HG03159 (cell line): ENCODE results near the gene ABCB8.

Source experiments
- ATAC-seq: cut with Tn5 transposase; IDR thresholded peaks from one replicate; pipeline ENCODE4 v1.9.1; 2021; ENCODE audit warnings: mild to moderate bottlenecking, moderate library complexity; ENCODE audit not compliant: unreplicated experiment

Gene ABCB8

DNA sequence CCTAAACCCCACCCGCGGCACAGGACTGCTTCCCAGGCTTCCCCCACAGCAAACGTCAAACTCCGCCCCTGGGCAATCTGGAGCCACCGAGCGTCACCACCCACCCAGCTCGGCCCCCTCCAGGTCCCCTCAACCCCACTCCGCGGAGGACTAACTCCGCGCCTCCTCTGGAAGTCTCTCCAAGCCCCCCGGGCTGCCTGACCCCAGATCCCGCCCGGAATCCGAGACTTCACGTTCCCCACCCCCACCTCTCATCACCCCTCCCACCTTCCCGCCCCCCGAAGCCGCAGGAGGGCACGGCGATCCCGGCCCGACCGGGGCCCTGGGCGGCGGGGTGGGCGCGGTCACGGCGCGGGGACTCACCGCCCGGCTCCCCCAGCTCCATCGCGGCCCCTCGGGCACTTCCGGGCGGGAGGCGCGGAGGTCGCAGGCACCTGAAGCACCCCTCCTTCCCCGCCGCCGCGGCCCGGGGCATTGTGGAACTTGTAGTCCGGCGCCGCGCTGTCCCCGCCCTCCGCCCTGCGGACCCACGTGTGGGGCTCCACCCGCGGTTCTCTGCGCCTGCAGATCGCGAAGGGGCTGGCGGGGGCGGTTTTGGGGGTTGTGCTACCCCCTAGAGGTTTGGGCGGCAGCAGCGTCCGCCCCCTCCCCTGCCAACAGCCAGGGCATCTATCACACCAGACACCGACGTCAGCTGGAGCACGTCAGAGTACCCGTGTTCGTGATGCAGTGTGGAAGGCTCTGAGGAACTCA, 55.0 kb downstream of the ABCB8 start, which contains the start of gene TMUB1:
Gene TMUB1 (minus strand): TSS at position 423 of the 753 bp plus-strand sequence. CDS start 930 bp downstream, outside the sequence.
- peak; percentile 44 for ATAC-seq

DNA sequence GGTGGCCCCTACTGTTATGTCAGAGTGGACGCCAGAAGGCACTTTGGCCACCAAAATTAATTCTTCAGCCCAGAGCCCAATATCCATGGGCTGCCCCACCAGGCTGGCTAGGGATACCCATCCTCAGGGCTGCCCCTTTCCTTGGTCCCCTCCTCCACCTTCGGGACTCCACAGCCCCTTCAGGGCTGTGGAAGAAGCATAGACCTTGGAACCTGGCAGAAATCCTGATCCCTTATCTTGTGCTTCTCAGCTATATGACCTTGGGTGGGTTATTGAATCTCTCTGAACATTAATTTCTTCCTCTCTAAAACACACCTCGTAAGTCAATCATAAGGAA, 55.5 kb downstream of the ABCB8 start:
- ATAC-seq = no peak

DNA sequence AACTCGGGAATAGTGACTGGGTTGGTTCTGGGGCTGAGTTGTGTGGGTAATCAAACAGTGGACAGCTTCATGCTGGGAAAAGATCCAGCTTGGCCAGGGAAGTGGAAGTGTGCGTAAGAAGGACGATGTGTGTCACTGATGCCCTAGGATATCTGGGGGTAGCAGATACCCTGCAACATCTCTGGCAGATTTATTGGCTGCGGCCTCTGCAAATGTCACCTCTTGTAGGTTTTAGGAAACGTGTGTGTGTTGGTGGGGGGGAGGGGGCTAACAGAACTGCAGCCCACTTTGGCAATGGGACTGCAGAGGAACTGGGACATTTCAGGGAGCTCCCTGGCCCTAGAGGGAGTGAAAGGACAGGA, 57.1 kb downstream of the ABCB8 start:
- ATAC-seq = no peak

DNA sequence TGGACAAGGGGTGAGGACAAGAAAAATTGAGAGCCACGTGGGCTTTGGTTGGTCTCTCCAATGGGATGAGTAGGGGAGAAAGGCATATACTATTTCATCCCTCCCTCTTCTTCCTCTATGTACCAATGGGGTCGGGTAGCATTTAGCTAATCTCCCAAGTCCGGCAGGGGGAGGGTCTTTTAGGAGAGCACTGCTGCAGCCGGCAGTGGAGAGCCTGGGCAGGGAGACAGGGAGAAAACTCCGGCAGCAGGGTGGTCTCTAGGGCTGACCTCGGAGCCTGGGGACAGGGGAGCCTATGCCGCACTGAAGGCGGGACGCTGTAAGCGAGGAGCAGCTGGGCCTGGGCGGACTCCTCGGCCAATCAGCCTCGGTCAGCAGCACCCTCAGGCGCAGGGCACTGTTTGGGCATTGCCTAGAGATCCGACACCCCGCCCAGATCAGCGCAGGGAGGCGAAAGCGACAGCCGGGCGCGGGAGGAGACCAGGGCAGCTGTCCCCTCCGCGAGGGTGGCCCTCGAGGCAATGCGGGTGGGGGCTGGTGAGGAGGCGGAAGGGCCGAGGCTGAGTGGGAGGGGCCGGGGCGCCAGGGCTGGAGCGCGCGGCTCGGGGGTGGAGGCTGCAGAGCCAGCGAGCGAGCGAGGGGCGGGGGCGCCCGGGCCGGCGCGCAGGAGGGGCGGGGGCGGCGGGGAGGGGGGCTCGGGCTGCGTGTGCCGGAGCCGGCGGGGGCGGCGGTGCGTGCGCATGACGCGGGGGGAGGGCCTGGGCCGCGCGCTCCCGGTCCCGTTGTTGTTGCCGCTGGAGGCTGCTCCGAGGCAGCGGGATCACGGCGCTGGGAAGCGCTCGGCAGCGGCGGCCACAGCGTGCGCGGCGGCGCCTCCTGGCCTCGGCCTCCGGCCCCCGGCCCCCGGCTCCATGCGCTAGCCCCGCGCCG, 57.7 kb downstream of the ABCB8 start, which contains the start of gene AGAP3:
Gene AGAP3 (plus strand): TSS at position 785 of the 930 bp plus-strand sequence. CDS start 267 bp downstream, outside the sequence.
- ATAC-seq = peak; percentile 51

DNA sequence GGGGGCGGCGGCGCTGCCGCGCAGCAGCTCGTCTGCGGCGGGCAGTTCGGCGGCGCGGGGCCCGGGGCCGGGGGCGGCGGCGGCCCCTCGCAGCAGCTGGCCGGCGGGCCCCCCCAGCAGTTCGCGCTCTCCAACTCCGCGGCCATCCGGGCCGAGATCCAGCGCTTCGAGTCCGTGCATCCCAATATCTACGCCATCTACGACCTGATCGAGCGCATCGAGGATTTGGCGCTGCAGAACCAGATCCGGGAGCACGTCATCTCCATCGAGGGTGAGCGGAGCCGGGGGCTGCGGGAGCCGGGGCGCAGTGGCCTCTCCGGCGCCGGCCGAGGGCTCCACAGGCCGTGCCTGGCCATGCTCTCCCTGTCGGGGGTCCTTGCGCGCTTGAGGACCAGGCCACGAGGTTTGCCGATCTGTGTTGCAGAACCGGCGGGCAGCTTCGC, 58.6 kb downstream of the ABCB8 start:
- no peak for ATAC-seq

DNA sequence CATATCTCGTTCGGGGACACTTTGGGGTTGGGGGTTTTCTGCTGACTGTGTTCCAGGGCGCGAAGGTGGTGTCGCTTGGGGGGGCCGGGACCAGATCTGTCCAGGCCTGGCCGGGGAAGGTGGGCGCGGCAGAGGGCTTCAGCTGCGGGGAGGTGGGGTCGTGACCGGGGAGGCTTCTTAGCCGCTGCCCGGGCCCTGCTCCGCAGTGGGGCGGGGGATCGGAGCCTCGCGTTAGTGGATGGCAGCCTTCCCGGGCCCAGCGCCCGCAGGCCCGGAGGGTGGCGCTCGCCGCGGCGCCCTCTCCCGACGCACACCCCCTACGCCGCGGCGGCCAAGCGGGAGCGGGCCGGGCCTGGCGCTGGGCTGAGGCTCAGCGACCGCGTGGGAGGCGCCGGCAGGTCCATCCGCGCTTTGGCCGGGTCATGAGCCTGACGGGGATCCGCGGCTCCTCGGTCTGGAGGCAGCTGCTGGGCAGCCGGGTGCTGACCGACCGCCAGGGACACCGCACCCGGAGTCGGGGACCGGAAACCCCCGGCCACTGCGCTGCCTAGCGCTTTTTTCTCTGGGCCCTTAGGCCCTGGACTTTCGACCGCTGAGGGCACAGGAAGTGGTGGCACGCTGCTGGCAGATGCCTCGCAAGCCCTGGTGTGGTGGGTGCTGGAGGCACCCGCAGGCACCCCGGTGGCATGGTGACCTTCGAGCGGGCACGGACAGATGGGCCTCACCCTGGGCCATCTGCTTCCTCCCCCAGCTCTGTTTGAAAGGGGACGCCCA, 59.2 kb downstream of the ABCB8 start:
- ATAC-seq = no peak

DNA sequence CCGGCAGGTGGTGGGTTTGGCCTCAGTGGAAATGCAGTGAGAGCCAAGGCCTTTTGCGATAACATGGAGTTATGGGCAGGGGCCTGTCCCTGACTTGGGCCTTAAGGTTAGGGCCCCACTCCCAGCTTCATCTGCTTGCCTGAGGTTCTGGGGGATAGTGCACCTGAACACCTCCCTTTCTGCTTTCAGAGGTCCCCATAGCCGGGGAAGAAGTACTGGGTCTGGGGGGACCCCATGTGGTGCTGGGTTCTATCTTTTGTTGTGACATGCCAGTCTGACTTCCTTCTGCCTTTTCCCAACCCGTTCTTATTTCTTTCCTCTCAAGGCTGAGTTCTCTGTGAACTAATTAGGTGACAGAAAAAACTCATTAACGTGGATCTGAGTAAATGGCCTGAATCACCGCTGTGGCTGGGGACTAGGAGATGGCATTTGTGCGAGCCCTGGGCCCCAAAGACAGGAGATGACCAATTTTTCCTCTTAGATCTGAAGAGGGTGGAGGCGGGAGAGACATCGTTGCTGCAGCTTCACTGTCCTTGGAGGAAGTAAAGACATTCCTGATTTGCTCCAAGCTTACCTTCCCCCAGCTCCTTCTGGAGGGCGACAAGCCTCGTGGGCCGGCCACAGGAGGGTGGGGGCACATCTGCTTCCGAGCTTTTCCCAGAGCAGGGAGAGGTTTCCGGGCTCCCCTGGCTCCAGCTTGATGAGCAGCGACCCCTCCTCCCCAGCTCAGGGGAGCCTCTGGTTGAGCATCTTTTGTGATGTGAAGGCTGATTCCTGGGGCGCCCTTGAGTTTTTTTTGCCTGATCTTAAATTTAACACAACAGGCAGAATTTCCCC, 60.0 kb downstream of the ABCB8 start:
- ATAC-seq = no peak

DNA sequence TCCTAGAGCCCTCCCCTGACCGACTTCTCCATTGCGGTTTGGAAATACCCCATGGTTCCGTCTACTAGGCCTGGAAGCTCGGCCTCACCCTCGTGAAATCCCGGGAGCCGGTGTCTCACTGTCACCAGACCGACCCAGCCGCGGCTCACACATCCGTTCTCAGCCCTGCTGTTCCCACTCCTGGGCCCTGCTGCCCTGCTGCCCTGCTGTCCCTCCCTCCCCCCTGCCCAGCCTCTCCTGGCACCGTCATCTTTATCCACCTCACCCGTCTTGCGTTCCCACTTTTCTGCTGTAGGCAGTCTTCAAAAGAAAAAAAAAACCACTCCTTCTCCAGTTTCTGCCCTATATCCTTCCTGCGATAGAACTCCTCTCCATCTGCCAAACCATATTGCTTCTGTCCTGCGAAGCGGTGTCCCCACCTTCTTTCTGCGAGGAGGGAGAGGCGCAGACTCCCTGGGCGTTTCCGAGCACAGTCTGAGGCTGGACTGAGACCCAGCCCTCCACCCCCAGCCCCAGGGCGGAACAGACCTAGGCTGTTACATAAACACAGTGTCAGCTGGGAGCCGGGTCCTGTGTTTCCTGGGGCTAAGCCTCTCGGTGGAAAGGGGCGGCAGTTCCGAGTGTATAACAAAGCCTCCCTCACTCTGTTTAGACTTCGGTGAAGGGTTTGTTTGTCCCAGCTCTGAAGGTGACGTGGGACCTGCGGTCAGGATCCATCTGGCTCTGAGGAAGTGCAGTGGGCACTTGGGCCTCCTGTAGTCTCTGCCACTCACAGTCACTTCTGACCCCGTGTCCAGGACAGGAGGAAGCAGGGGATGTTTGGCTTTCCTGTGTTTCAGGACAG, 60.8 kb downstream of the ABCB8 start:
- no peak for ATAC-seq

DNA sequence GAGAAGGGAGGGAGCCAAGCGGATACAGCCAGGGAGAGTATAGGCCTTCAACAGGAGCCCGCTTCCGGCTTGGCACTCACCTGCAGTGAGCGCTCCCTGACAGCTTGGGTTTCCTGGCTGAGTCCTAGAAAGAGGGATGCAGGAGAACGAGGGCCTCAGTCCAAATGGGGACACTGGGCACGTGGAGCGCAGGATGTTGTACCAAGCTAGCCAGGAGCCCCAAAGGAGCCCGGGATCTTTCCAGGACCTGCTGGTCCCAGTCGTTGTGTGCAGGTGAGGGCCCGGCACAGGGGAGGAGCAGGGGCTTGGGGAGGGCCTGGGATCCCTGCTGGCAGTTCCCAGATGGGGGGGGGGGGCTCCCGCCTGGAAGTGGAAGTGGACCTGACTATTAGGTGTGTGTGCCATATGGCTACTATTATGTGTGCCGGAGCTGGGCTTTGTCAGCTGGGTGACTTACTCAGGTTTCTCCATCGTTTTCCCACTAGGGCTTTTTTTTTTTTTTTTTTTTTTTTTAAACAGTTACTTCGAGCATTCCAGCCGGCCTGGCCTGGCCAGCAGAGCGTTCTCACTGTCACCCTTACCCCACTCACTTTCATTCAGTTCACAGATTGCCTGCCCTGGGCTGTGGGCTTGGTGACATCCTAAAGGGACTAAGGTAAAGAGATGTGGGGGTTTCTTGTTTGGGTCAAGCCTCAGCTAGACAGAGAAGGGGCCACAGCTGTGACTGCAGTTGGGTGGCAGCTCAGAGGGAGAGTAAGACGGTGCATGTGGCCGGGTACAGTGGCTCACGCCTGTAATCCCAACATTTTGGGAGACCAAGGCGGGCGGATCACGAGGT, 61.9 kb downstream of the ABCB8 start:
- no peak for ATAC-seq

DNA sequence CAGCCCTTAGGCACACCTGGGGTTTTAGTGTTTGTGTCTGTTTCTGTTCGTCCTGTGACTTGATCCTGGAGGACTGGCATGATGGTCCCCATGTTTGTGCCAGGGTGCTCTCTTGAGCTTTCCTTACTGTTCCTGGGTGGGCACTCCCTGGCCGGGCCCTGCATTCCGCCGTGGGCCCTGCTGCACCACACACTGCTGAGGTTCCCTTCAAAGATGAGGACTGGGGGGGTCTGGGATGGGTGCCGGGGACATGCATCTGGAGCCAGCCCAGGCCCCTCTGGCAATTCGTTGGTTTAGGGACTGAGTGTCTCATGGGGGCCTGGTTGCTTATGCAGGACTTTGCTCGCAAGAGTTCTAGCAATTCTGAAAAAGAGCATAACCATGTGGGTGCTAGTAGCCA, 62.8 kb downstream of the ABCB8 start:
- ATAC-seq = no peak

DNA sequence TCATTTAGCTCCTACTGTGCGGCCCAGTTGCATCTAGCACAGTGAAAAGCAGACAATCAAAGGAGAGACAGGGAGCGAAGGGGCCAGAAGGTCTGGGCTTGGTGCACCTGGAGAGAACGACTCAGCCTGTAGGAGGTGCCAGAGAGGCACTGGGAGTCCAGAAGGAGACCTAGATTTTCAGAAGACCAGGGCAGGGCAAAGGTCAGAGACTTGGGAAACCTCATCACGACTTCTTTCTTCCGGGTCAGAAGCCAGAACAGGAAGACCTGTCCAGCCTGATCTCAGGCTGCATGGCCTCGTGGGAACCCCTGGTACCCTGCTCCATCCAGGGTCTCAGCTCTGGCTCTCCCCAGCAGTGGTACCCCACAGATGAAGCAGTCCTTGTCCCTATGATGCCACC, 63.2 kb downstream of the ABCB8 start:
- no peak for ATAC-seq

DNA sequence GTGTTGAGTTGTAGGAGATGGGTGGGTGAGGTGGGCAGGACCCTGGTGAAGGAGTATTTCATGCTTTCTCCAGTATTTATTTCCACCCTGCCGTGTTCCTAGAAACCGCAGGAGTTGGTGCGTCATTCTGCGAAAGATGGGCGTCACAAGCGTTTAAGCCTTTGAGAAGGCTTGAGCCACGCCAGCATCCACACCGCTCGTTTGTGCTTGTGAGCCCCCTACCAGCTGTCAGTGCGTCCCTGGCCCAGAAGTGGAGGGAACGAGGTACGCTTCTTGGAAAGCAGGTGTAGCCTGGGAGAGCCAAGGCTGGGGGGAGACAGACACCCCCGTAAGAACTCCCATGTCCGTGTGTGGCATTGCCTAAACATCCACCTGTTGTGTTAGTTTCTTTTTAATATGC, 63.7 kb downstream of the ABCB8 start:
- ATAC-seq = no peak

DNA sequence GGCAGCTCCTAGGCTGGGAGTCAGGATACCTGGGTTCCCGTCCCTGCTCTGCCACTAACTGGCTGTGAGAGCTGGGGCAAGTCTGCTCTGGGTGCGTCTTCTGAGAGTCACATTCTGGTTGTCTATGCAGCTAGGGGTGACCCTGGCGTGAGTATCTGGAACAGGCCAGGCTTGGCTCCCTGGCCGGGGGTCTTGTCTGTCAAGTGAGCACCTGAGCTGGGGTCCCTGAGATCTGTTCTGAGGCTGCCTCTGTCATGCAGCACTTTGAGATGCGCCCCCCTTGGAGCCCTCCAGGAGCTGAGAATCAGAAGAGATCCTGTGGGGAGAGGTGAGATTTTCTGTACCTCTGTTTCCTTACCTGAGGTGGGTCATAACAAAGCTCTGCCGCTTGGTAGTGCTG, 65.5 kb downstream of the ABCB8 start:
- no peak for ATAC-seq

DNA sequence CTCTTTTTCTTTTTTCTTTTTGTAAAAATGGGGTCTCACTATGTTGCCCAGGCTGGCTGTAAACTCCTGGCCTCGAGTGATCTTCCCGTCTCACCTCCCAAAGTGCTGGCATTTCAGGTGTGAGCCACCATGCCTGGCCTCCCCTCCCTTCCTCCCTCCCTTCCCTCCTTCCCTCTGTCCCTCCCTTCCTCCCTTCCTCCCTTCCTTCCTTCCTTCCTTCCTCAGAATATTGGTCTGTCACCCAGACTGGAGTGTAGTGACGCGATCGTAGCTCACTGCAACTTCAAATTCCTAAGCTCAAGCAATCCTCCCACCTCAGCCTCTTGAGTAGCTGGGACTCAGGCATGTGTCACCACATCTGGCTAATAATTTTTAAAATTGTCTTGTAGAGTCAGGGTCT, 66.4 kb downstream of the ABCB8 start:
- ATAC-seq = no peak

DNA sequence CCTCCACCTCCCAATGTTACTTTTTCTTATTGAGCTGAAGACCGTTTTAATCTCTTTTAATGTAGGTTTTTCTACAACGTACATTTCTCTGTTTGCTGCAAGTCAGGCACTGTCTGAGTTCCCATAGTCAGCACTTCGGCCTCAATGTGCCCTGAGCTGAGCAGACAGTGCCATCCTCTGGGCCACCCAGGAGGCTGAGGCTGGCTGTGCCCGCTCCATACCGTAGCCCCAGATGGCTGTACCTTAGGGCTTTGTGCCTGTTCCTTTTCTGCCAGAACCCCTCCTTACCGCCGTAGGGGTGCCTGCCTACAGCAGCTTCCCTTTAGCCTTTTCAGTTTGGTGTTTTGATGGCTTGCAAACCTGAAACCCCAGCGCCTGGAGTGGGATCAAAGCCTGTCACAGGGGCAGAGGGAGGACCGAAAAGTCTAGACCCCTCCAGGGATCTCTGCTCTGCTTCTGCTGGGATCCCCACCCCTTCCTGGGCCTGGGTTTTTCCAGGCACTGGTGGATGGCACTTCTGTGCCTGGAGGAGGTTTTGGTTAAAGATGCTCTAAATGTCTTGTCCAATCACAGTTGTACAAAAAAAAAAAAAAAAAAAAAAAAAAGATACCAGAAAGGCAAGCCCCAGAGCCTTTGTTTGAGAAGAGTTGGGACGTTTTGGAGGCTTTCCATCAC, 67.0 kb downstream of the ABCB8 start:
- no peak for ATAC-seq

DNA sequence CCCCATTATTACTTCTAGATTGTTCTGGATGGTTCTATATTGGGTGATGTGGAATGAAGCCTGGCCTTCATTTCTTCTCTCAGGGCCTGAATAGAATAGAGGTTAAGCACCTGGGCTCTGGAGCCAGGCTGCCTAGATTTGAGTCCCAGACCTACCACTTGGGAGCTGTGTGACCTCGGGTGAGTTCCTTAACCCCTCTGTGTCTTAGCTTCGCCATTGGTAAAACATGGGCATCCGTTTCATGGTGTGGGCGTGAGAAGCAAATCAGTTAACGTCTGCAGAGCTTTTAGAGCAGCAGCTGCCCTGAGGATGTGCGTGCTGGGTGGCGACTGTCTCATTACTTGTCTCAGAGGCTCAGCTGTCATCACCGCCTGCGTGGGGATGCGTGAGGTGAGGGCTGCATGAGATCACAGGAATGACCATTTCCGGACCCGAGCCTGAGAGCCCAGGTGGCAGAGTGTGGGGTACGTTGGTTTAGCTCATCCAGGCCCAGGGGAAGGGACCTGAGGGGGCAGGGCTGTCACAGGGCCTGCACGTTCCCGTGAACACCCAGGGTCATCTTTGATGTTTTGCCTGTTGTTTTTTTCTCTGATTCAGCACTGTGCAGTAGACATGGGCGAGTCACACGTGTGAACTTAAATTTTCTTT, 67.7 kb downstream of the ABCB8 start:
- no peak for ATAC-seq
